ENCODE data around the gene FBXL20.

DNA sequence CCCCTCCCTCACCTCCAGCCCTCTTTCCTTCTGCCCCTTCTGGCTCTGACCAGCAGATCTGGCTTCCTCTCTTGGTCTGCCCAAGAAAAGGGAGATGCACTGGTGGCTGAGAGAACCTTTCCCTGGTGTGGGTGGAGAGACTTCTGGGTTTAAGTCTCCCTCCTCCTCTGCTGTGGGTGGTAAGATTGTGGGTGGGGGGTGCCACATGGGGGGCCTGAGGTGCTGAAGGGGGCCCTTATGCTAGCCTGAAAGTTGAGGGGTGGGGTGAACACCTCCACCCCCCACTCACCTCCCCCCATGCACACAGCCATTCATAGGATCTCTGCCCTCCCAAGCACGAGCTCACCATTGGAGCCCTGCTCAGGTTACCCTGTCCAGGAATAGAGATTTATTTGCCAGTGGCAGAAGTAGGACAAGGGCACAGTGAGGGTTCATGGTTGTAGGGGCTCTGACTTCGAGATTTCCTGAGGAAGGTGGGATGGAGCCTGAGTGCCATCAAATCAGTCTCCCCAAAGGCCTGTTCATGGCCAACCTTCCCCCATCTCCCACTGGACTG lies 174.0 kb downstream of the FBXL20 start:
- TF ChIP-seq CSDC2 (CRISPR knock-in tag; IDR thresholded peaks at IDR 0.05) = no peak
- TF ChIP-seq OSR1 (CRISPR knock-in tag; IDR thresholded peaks at IDR 0.05) = no peak
- TF ChIP-seq RARB (CRISPR knock-in tag; IDR thresholded peaks at IDR 0.05) = no peak
- TF ChIP-seq ARNTL (CRISPR knock-in tag; IDR thresholded peaks at IDR 0.05; ENCODE audit: borderline replicate concordance, low read depth) = no peak
